ENCODE results near the gene AMFR. TPM values are rescaled to one million over a fixed set of nuclear protein-coding genes. Genes with fewer than 3 reads are reported as not detected.

Gene AMFR
- total RNA-seq, 1 experiment from 2014 or later, result 48.1 TPM

- TF ChIP-seq EZH2 (IDR thresholded peaks at IDR 0.05; ENCODE audit: borderline replicate concordance, low read depth, low read length, poor library complexity, severe bottlenecking), result no peak
- TF ChIP-seq CTCF (conservative IDR thresholded peaks at IDR 0.05; ENCODE audit: low read depth, low read length), result no peak
- peak overlapping the region; percentile 90 for H3K27ac ChIP-seq (ENCODE audit: low read depth, low read length, poor library complexity, severe bottlenecking)
- H3K4me3 ChIP-seq (ENCODE audit: low read depth, low read length, poor library complexity, severe bottlenecking), result peak overlapping the region; percentile 81
- H3K27me3 ChIP-seq (replicated peaks; ENCODE audit: insufficient read depth, low read depth, low read length, poor library complexity), result no peaks in the 10 kb centered on the region
- ChIA-PET POLR2A (ENCODE audit: low non-redundant PET) (interaction anchor here (0.6 kb wide), 2 partner anchors 305 to 780 kb away, joined by 3 to 12 read pairs; no protein-coding TSS in a partner anchor), CTCF (no interaction called here)
- no peak for DNase-seq (ENCODE audit: low spot score)
- peaks cover 38% of the 10 kb centered on the region for H3K4me1 ChIP-seq (ENCODE audit: insufficient read depth, low read length, poor library complexity, severe bottlenecking)
- H3K36me3 ChIP-seq (ENCODE audit: insufficient read depth, low read length, poor library complexity, severe bottlenecking), result peaks cover 42% of the 10 kb centered on the region
- intact Hi-C loops (cut with micrococcal nuclease; ENCODE audit: unreplicated experiment), result no loop called here
- H3K9me3 ChIP-seq (ENCODE audit: low read depth, low read length, poor library complexity, severe bottlenecking), result no peaks in the 10 kb centered on the region
- BruUV-seq (replicated peaks), result no TSS peak
Observed at GRCh38 chr16:56450275-56450985, 25.1 kb upstream of the AMFR start.

- H3K4me3 ChIP-seq (ENCODE audit: low read depth, low read length, poor library complexity, severe bottlenecking), result no peak overlapping the region
- H3K36me3 ChIP-seq (ENCODE audit: insufficient read depth, low read length, poor library complexity, severe bottlenecking), result peaks cover 35% of the 10 kb centered on the region
- CTCF ChIA-PET, result no interaction called here
- no TSS peak for BruUV-seq (replicated peaks)
- POLR2A ChIA-PET (ENCODE audit: low non-redundant PET), result no interaction called here
- no peaks in the 10 kb centered on the region for H3K27me3 ChIP-seq (replicated peaks; ENCODE audit: insufficient read depth, low read depth, low read length, poor library complexity)
- intact Hi-C loops (cut with micrococcal nuclease; ENCODE audit: unreplicated experiment), result no loop called here
- TF ChIP-seq EZH2 (IDR thresholded peaks at IDR 0.05; ENCODE audit: borderline replicate concordance, low read depth, low read length, poor library complexity, severe bottlenecking) (no peak), CTCF (conservative IDR thresholded peaks at IDR 0.05; ENCODE audit: low read depth, low read length) (no peak)
- H3K4me1 ChIP-seq (ENCODE audit: insufficient read depth, low read length, poor library complexity, severe bottlenecking), result peaks cover 35% of the 10 kb centered on the region
- H3K9me3 ChIP-seq (ENCODE audit: low read depth, low read length, poor library complexity, severe bottlenecking), result no peaks in the 10 kb centered on the region
- peak overlapping the region; percentile 27 for H3K27ac ChIP-seq (ENCODE audit: low read depth, low read length, poor library complexity, severe bottlenecking)
- no peak for DNase-seq (ENCODE audit: low spot score)
Observed at GRCh38 chr16:56448005-56448404, 22.7 kb upstream of the AMFR start.

GRCh38 chr16:56447286-56447685 lies 21.9 kb upstream of the AMFR start:
- H3K9me3 ChIP-seq (ENCODE audit: low read depth, low read length, poor library complexity, severe bottlenecking), result no peaks in the 10 kb centered on the region
- ChIA-PET POLR2A (ENCODE audit: low non-redundant PET) (no interaction called here), CTCF (no interaction called here)
- no peaks in the 10 kb centered on the region for H3K27me3 ChIP-seq (replicated peaks; ENCODE audit: insufficient read depth, low read depth, low read length, poor library complexity)
- peaks cover 28% of the 10 kb centered on the region for H3K4me1 ChIP-seq (ENCODE audit: insufficient read depth, low read length, poor library complexity, severe bottlenecking)
- intact Hi-C loops (cut with micrococcal nuclease; ENCODE audit: unreplicated experiment), result no loop called here
- TF ChIP-seq EZH2 (IDR thresholded peaks at IDR 0.05; ENCODE audit: borderline replicate concordance, low read depth, low read length, poor library complexity, severe bottlenecking) (no peak), CTCF (conservative IDR thresholded peaks at IDR 0.05; ENCODE audit: low read depth, low read length) (no peak)
- H3K36me3 ChIP-seq (ENCODE audit: insufficient read depth, low read length, poor library complexity, severe bottlenecking), result peaks cover 36% of the 10 kb centered on the region
- peak overlapping the region; percentile 27 for H3K27ac ChIP-seq (ENCODE audit: low read depth, low read length, poor library complexity, severe bottlenecking)
- H3K4me3 ChIP-seq (ENCODE audit: low read depth, low read length, poor library complexity, severe bottlenecking), result no peak overlapping the region
- DNase-seq (ENCODE audit: low spot score), result no peak
- no TSS peak for BruUV-seq (replicated peaks)
